Endothelial cell of umbilical vein (primary cell): ENCODE measurements around the gene LYPD4. TPM values are rescaled to one million over a fixed set of nuclear protein-coding genes. Genes with fewer than 3 reads are reported as not detected.
A peak's percentile ranks its signal among the peaks of the same experiment; 100 is the strongest.

Experiments used
- BruUV-seq: library from RNA; stranded (reverse); fragments of 400-500 nt; replicated peaks from 2 replicates; lab custom pipeline; 2021; lab: Mats Ljungman, UMichigan
- CTCF ChIA-PET: fragments of 300-600, 350-600 bp; sonication (Branson Sonifier 250); formaldehyde crosslinking; loops from one replicate; lab custom pipeline; 2021; ENCODE audit warnings: antibody characterized with exemption, inconsistent platforms; lab: Charles Lee
- POLR2A ChIA-PET: fragments of 300-600, 350-600 bp; sonication (Branson Sonifier 250); formaldehyde crosslinking; loops from one replicate; lab custom pipeline; 2021; ENCODE audit warnings: antibody characterized with exemption, inconsistent platforms; lab: Charles Lee
- DNase-seq: peaks from one replicate; pipeline ENCODE4 v3.0.0-alpha.2; 2011; ENCODE audit warnings: low read depth, low spot score
- FAIRE-seq: peaks from 2 replicates; lab custom pipeline; 2011; peaks lifted over from hg19 to GRCh38; lab: Jason Lieb, UNC
- H2AFZ ChIP-seq: 2 replicates; pipeline ENCODE4 v1.6.0; 2012; ENCODE audit warnings: low read depth, low read length, control low read depth, inconsistent platforms
- H3K27ac ChIP-seq: 2 replicates; pipeline ENCODE4 v1.5.1; 2011; ENCODE audit warnings: low read depth, mild to moderate bottlenecking, control low read depth, low read length, moderate library complexity; ENCODE audit not compliant: insufficient read depth
- H3K27me3 ChIP-seq, 2 experiments: 2 replicates each; pipeline versions ENCODE4 v1.6.0 to v1.6.1; 2011; ENCODE audit warnings: low read length in 2 of 2, mixed read lengths in 1 of 2; ENCODE audit not compliant: control insufficient read depth in 2 of 2, insufficient read depth in 2 of 2
- H3K36me3 ChIP-seq, 2 experiments: 2 replicates in 1 of 2; 3 replicates in 1 of 2; pipeline ENCODE4 v1.5.1; 2011; ENCODE audit warnings: low read length in 2 of 2, mild to moderate bottlenecking in 1 of 2, moderate library complexity in 1 of 2; ENCODE audit not compliant: control insufficient read depth in 2 of 2, insufficient read depth in 2 of 2; ENCODE audit errors: extremely low read depth in 1 of 2
- H3K4me1 ChIP-seq: 3 replicates; pipeline ENCODE4 v1.5.1; 2011; ENCODE audit warnings: mild to moderate bottlenecking, low read length; ENCODE audit not compliant: control insufficient read depth, insufficient read depth; ENCODE audit errors: extremely low read depth
- H3K4me2 ChIP-seq: 2 replicates; pipeline ENCODE4 v1.6.1; 2011; ENCODE audit warnings: low read length, control low read depth, mixed read lengths; ENCODE audit not compliant: insufficient read depth
- H3K4me3 ChIP-seq, 3 experiments: fragments of 200-600 bp in 1 of 3; sonication (generic), shearing (Covaris generic) in 1 of 3; replicated peaks in 1 of 3; 2 replicates each; pipeline ENCODE4 v1.5.1; 2011 to 2016; ENCODE audit warnings: control low read depth in 3 of 3, low read length in 3 of 3, mild to moderate bottlenecking in 2 of 3, inconsistent platforms in 1 of 3, low read depth in 1 of 3, moderate library complexity in 1 of 3; ENCODE audit not compliant: insufficient read depth in 1 of 3
- H3K79me2 ChIP-seq: 2 replicates; pipeline ENCODE4 v1.6.0; 2012; ENCODE audit warnings: low read length, inconsistent platforms; ENCODE audit not compliant: control insufficient read depth, insufficient read depth
- H3K9ac ChIP-seq: replicated peaks from 2 replicates; pipeline ENCODE3; 2011; ENCODE audit warnings: low read length, control low read depth; ENCODE audit not compliant: insufficient read depth; ENCODE audit errors: extremely low read depth
- H3K9me1 ChIP-seq: replicated peaks from 3 replicates; pipeline ENCODE4 v1.6.0; 2011; ENCODE audit warnings: mild to moderate bottlenecking, low read length; ENCODE audit not compliant: control insufficient read depth, insufficient read depth; ENCODE audit errors: extremely low read depth
- H3K9me3 ChIP-seq: replicated peaks from 2 replicates; pipeline ENCODE4 v1.5.1; 2012; ENCODE audit warnings: low read length, inconsistent platforms; ENCODE audit not compliant: control insufficient read depth, insufficient read depth
- H4K20me1 ChIP-seq: replicated peaks from 2 replicates; pipeline ENCODE3; 2011; ENCODE audit warnings: mild to moderate bottlenecking, low read length; ENCODE audit not compliant: control insufficient read depth, insufficient read depth; ENCODE audit errors: extremely low read depth
- FOS ChIP-seq: IDR thresholded peaks from 2 replicates; pipeline ENCODE4 v1.6.1; 2011; ENCODE audit warnings: mild to moderate bottlenecking, low read length, moderate library complexity, borderline replicate concordance; ENCODE audit not compliant: insufficient read depth
- GATA2 ChIP-seq: IDR thresholded peaks from 2 replicates; pipeline ENCODE4 v1.7.0; 2011; ENCODE audit warnings: low read depth, mild to moderate bottlenecking, moderate library complexity, mixed read lengths, low read length; ENCODE audit not compliant: insufficient read length, insufficient read depth
- MAX ChIP-seq: IDR thresholded peaks from 2 replicates; pipeline ENCODE4 v1.6.1; 2011; ENCODE audit not compliant: insufficient read depth, insufficient read length
- MYC ChIP-seq: IDR thresholded peaks from one replicate; pipeline ENCODE4 v1.6.1; 2011; ENCODE audit warnings: mild to moderate bottlenecking, low read depth, low read length
- POLR2AphosphoS5 ChIP-seq: IDR thresholded peaks from 2 replicates; pipeline ENCODE4 v1.6.1; 2012; ENCODE audit warnings: low read depth, mild to moderate bottlenecking, control low read depth, low read length, moderate library complexity; ENCODE audit not compliant: insufficient read depth
- dilution Hi-C: fragments of 300-500 bp; cut with MboI; formaldehyde crosslinking; loops from one replicate; pipeline ENCODE4 v1.15.0; 2019; ENCODE audit warnings: low sequenced_read_pairs; ENCODE audit not compliant: extremely low pct_ligation_motif_present
- intact Hi-C: fragments of 100-400 bp; cut with micrococcal nuclease; formaldehyde crosslinking; loops from one replicate; pipeline ENCODE4 v1.10.0; 2022
- polyA plus RNA-seq, 4 experiments: library from polyadenylated mRNA; depleted of rRNA in 3 of 4; stranded (reverse) in 3 of 4; unstranded in 1 of 4; fragments of >200 nt; gene quantifications; 2 replicates each; pipeline versions ENCODE4 v1.2.1 to v1.2.3, GENCODE V29; 2011 to 2012; ENCODE audit warnings: missing spikeins in 1 of 4
- total RNA-seq: library from RNA; stranded (reverse); gene quantifications from 2 replicates; pipeline ENCODE4 v1.2.3, GENCODE V29; 2021

LYPD4 gene
- total and polyA plus RNA-seq, 2 donors (not counting 3 experiments of a cell fraction or from before 2014, with no cell fraction given), result not detected

- Histone ChIP-seq H3K9me3 (no peaks in the 10 kb centered on the region), H3K27me3 (no peaks in the 10 kb centered on the region), H3K4me3 (no peak overlapping the region), H3K9me1 (no peaks in the 10 kb centered on the region), H3K36me3 (peaks cover 39 to 60% of the 10 kb centered on the region in 2 experiments), H4K20me1 (no peaks in the 10 kb centered on the region), H2AFZ (no peak overlapping the region), H3K79me2 (peaks cover 46% of the 10 kb centered on the region), H3K27ac (no peak overlapping the region), H3K4me2 (no peak overlapping the region), H3K4me1 (peaks cover 9% of the 10 kb centered on the region), H3K9ac (no peak overlapping the region)
- no TSS peak for BruUV-seq
- TF ChIP-seq MYC (no peak), GATA2 (no peak)
- ChIA-PET POLR2A (interaction anchor here (1.1 to 1.9 kb wide), 2 partner anchors 9 to 82 kb away, joined by 3 to 7 read pairs; partner anchors contain the start of gene RPS19), CTCF (no interaction called here)
- DNase-seq, result no peak
- no peak for FAIRE-seq
- intact Hi-C loops, result no loop called here
- dilution Hi-C loops, result no loop called here
Observed at GRCh38 chr19:41868989-41869300, 24.5 kb upstream of the LYPD4 start.

- DNase-seq (no peak), FAIRE-seq (no peak)
- Histone ChIP-seq H2AFZ (no peak overlapping the region), H3K4me1 (peaks cover 11% of the 10 kb centered on the region), H3K79me2 (peaks cover 51% of the 10 kb centered on the region), H3K27ac (no peak overlapping the region), H3K9me1 (no peaks in the 10 kb centered on the region), H3K4me3 (no peak overlapping the region), H3K4me2 (no peak overlapping the region), H4K20me1 (no peaks in the 10 kb centered on the region), H3K9me3 (no peaks in the 10 kb centered on the region), H3K36me3 (peaks cover 39 to 64% of the 10 kb centered on the region in 2 experiments), H3K27me3 (no peaks in the 10 kb centered on the region), H3K9ac (no peak overlapping the region)
- ChIA-PET CTCF (no interaction called here), POLR2A (interaction anchor here (1.1 to 1.9 kb wide), 2 partner anchors 8 to 82 kb away, joined by 3 to 7 read pairs; partner anchors contain the start of gene RPS19)
- intact Hi-C loops, result no loop called here
- dilution Hi-C loops, result no loop called here
- TF ChIP-seq FOS (no peak), MAX (no peak), POLR2AphosphoS5 (peak; percentile 14)
- BruUV-seq, result no TSS peak
Observed at GRCh38 chr19:41868120-41868988, 23.9 kb upstream of the LYPD4 start.
